ENCODE data around the gene CEP70.
"Not testable (repeated sequence)": the region's sequence is repeated elsewhere in the genome, so short reads cannot be mapped to it uniquely, and the experiment has no call there.

The CEP70 gene

GRCh38 chr3:138591392-138591791 is 2.7 kb downstream of the CEP70 start:
- DNase-seq = no peak

GRCh38 chr3:138588445-138588844 is 5.6 kb downstream of the CEP70 start:
- no peak for DNase-seq

- no peak for DNase-seq
These were observed 6.7 kb downstream of the CEP70 start for GRCh38 chr3:138587374-138587773.

GRCh38 chr3:138578961-138579574 is 15.0 kb downstream of the CEP70 start:
- DNase-seq = no peak

- no peak for DNase-seq
These were observed 15.9 kb downstream of the CEP70 start for GRCh38 chr3:138578141-138578540.

- DNase-seq = no peak
These were observed 20.9 kb downstream of the CEP70 start for GRCh38 chr3:138573138-138573537.

GRCh38 chr3:138569624-138570023 is 24.4 kb downstream of the CEP70 start:
- DNase-seq = not testable (repeated sequence)

GRCh38 chr3:138569090-138569489 is 25.0 kb downstream of the CEP70 start:
- DNase-seq = no peak

- no peak for DNase-seq
These were observed 26.7 kb downstream of the CEP70 start for GRCh38 chr3:138567403-138567802.

- DNase-seq = not testable (repeated sequence)
These were observed 27.8 kb downstream of the CEP70 start for GRCh38 chr3:138566293-138566692.

- DNase-seq = not testable (repeated sequence)
These were observed 31.2 kb downstream of the CEP70 start for GRCh38 chr3:138562902-138563301.

- no peak for DNase-seq
These were observed 33.6 kb downstream of the CEP70 start for GRCh38 chr3:138560501-138560900.

- no peak for DNase-seq
These were observed 34.9 kb downstream of the CEP70 start for GRCh38 chr3:138559134-138559533.

- DNase-seq = not testable (repeated sequence)
These were observed 39.3 kb downstream of the CEP70 start for GRCh38 chr3:138554775-138555174.

GRCh38 chr3:138550958-138551357 is 43.1 kb downstream of the CEP70 start:
- not testable (repeated sequence) for DNase-seq

- DNase-seq = no peak
These were observed 44.7 kb downstream of the CEP70 start for GRCh38 chr3:138549179-138549977.

- DNase-seq = no peak
These were observed 46.6 kb downstream of the CEP70 start for GRCh38 chr3:138547342-138547975.

- no peak for DNase-seq
These were observed 49.5 kb downstream of the CEP70 start for GRCh38 chr3:138544546-138544945.

- DNase-seq = no peak
These were observed 51.1 kb downstream of the CEP70 start for GRCh38 chr3:138542977-138543376.

- no peak for DNase-seq
These were observed 54.7 kb downstream of the CEP70 start for GRCh38 chr3:138539352-138539751.

GRCh38 chr3:138521445-138521844 is 72.6 kb downstream of the CEP70 start:
- DNase-seq = not testable (repeated sequence)

GRCh38 chr3:138513090-138513843 is 80.8 kb downstream of the CEP70 start:
- DNase-seq = no peak

- no peak for DNase-seq
These were observed 82.1 kb downstream of the CEP70 start for GRCh38 chr3:138511945-138512344.

All from GOT3 (cell line).